NCI-H2227 (cell line): ENCODE results near the gene IGF1R.
"Not testable (repeated sequence)": the region's sequence is repeated elsewhere in the genome, so short reads cannot be mapped to it uniquely, and the experiment has no call there.

Experiments used
- DNase-seq: peaks from one replicate; lab custom pipeline; 2025; ENCODE audit not compliant: unreplicated experiment; lab: John Stamatoyannopoulos, UW

IGF1R gene

DNA sequence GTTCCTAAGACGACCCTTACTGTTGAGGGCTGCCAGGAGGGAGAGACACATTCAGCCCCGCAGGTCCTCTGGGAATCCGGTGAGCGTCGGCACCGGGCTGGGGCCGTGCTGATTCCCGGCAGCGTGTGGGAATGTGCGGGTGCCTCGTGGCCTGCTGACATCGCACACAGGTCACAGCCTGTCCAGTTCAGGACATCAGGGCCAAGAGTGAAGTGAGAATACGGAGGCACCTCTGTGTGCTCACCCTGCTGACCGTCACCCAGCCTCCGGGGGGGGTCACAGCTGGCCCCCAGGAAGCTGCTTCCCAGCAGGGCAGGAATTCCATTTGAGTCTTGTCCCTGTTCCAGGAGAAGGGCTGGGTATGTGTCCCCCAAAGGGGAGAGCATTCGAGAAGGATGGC is 305.6 kb downstream of the IGF1R start:
- no peak for DNase-seq

DNA sequence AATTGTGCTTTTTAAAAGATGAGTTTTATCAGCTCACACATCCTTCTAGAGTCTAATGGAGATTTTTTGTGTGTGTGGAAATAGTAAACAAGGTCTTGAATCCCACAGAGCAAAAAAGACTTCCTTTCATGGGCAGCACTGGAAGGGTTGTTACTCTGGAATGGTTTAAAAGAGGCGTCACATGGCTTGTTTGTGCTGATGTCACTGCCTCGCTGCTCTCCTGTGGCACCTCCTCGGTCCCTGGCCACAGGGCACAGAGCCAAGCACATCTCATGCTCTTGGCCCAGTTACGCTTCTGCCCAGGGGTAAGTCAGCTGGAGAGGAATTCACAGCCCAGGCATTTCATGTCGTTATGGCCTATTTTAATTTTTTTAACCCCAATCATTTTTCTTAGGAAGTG is 306.1 kb downstream of the IGF1R start:
- DNase-seq: no peak

- no peak for DNase-seq
These were observed 307.0 kb downstream of the IGF1R start for GRCh38 chr15:98955331-98955730.

- no peak for DNase-seq
These were observed 307.8 kb downstream of the IGF1R start for GRCh38 chr15:98955961-98956723.

DNA sequence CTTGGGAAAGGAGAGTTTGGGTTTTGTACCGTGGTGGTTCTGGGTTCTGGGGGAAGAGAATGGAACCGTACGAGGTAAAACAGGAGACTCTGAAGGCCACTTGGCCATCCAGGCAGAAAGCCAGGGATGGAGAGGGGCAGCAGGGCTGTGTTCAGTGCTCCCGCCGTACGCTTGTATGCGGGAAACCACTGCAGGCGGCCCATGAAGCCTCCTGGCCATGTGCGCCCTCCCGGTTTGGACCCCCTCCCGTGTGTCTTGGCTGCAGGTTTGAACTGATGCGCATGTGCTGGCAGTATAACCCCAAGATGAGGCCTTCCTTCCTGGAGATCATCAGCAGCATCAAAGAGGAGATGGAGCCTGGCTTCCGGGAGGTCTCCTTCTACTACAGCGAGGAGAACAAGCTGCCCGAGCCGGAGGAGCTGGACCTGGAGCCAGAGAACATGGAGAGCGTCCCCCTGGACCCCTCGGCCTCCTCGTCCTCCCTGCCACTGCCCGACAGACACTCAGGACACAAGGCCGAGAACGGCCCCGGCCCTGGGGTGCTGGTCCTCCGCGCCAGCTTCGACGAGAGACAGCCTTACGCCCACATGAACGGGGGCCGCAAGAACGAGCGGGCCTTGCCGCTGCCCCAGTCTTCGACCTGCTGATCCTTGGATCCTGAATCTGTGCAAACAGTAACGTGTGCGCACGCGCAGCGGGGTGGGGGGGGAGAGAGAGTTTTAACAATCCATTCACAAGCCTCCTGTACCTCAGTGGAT is 308.6 kb downstream of the IGF1R start:
- no peak for DNase-seq

GRCh38 chr15:98957655-98958054 is 309.3 kb downstream of the IGF1R start:
- no peak for DNase-seq

DNA sequence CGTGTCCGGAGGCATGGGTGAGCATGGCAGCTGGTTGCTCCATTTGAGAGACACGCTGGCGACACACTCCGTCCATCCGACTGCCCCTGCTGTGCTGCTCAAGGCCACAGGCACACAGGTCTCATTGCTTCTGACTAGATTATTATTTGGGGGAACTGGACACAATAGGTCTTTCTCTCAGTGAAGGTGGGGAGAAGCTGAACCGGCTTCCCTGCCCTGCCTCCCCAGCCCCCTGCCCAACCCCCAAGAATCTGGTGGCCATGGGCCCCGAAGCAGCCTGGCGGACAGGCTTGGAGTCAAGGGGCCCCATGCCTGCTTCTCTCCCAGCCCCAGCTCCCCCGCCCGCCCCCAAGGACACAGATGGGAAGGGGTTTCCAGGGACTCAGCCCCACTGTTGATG is 309.7 kb downstream of the IGF1R start:
- no peak for DNase-seq

DNA sequence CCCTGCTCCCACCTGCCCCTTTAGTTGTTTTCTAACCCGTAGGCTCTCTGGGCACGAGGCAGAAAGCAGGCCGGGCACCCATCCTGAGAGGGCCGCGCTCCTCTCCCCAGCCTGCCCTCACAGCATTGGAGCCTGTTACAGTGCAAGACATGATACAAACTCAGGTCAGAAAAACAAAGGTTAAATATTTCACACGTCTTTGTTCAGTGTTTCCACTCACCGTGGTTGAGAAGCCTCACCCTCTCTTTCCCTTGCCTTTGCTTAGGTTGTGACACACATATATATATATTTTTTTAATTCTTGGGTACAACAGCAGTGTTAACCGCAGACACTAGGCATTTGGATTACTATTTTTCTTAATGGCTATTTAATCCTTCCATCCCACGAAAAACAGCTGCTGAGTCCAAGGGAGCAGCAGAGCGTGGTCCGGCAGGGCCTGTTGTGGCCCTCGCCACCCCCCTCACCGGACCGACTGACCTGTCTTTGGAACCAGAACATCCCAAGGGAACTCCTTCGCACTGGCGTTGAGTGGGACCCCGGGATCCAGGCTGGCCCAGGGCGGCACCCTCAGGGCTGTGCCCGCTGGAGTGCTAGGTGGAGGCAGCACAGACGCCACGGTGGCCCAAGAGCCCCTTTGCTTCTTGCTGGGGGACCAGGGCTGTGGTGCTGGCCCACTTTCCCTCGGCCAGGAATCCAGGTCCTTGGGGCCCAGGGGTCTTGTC is 310.7 kb downstream of the IGF1R start:
- DNase-seq: no peak

DNA sequence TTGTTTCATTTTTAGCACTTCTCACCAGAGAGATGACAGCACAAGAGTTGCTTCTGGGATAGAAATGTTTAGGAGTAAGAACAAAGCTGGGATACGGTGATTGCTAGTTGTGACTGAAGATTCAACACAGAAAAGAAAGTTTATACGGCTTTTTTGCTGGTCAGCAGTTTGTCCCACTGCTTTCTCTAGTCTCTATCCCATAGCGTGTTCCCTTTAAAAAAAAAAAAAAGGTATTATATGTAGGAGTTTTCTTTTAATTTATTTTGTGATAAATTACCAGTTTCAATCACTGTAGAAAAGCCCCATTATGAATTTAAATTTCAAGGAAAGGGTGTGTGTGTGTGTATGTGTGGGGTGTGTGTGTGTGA is 311.3 kb downstream of the IGF1R start:
- DNase-seq: no peak

- no peak for DNase-seq
These were observed 312.3 kb downstream of the IGF1R start for GRCh38 chr15:98960555-98961050.

GRCh38 chr15:98963444-98963843 is 315.1 kb downstream of the IGF1R start:
- no peak for DNase-seq

GRCh38 chr15:98964466-98965133 is 316.3 kb downstream of the IGF1R start:
- DNase-seq: no peak

DNA sequence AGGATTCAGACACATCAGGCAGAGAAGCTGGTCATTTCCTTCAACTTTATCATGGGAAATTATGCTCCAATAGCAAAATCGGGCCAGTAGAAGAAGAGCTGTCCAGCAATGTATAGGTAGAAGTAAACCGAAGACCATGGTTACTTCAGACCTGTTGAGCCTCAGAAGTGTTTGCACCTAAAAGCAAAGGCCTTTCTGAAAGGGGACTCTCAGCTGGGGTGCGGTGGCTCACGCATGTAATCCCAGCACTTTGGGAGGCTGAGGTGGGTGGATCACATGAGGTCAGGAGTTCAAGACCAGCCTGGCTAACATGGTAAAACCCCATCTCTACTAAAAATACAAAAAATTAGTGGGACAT is 316.8 kb downstream of the IGF1R start:
- not testable (repeated sequence) for DNase-seq

DNA sequence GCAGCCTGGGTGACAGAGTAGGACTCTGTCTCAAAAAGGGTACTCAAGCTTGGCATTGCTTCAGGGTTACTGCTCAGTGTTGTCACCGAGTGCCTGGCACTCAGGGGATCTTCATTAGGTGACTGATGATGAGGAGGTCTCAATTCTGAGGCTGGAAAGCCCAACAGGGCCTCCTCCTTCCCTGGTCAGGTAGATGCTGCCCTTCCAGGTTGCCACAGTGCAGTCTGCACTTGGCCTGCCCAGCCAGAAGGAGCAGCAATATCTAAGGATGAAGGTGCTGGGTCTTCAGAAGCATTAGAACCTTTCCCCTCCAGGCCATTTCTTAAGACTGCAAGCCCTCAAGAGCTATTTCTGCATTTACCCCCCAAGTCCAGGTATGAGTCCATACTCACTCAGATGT is 317.3 kb downstream of the IGF1R start:
- DNase-seq: no peak

GRCh38 chr15:98966091-98966787 is 317.9 kb downstream of the IGF1R start:
- DNase-seq: no peak

GRCh38 chr15:98967096-98967495 is 318.8 kb downstream of the IGF1R start:
- no peak for DNase-seq

DNA sequence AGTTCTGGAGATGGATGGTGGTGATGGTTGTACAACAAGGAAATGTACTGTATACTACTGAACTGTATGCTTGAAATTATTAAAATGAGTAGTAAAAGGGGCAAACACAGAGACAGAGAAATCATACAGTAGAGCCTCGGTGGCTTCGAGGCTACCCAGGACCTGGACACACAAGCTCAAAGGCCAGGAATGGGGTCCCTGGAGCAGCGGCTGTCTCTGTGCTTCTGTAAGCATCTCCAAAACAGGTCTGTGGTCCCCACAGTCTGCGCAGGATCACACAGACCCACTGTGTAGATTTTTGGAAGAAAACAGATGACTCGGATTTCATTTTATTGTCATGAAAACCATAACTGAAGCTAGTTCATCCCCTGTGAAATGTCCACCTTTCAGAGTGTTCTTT is 319.6 kb downstream of the IGF1R start:
- no peak for DNase-seq

GRCh38 chr15:98968576-98968975 is 320.2 kb downstream of the IGF1R start:
- no peak for DNase-seq

DNA sequence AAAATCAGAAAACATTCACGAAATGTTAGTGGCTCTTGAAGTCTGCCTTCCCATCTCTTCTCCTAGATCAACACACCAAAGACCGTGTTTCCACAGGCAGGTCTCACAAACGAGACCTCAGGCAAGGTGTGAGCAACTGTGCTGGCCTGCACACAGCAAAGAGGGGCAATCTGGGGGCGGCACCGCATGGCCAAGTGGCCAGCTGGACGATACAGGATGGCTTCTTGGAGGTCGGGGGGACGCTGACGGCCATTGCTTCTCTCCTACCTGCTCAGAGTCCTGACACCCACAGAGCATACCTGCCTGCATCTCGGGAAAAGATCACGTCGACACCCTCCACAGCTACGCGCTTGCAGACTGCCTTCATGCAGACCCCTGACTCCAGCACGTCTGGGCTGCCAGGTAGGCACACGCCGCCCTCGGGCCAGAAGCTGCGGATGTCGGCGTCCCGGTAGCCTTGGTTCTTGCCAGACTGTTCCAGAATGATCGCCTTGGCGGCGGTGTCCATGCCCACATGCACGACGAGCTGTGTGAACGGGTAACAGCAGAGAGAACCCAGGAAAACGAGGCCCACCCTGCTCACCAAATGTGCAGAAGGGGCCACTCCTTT is 320.9 kb downstream of the IGF1R start:
- no peak for DNase-seq

- DNase-seq: no peak
These were observed 322.5 kb downstream of the IGF1R start for GRCh38 chr15:98970799-98971198.
